IMR-90 (cell line): Measurements from ENCODE around the gene HADHA. TPM values are rescaled to one million over a fixed set of nuclear protein-coding genes. Genes with fewer than 3 reads are reported as not detected.

Experiments
- ATAC-seq: fragments of 200-7000 bp; cut with Tn5 transposase; 2 replicates; pipeline ENCODE4 v1.9.1; 2020; ENCODE audit warnings: low read depth, mild to moderate bottlenecking, moderate library complexity
- BruUV-seq: library from RNA; stranded (reverse); fragments of 400-500 nt; replicated peaks from 2 replicates; lab custom pipeline; 2021; lab: Mats Ljungman, UMichigan
- CTCF ChIA-PET: fragments of 300-600 bp; formaldehyde crosslinking; extraction: SDS; loops from one replicate; lab custom pipeline; 2021; ENCODE audit warnings: antibody characterized with exemption; lab: Yijun Ruan, JAX
- POLR2A ChIA-PET: fragments of 300-600 bp; sonication (Branson Sonifier 250); formaldehyde crosslinking; loops from one replicate; lab custom pipeline; 2022; ENCODE audit warnings: antibody characterized with exemption; ENCODE audit not compliant: unreplicated experiment; lab: Charles Lee
- DNase-seq: peaks from one replicate; pipeline ENCODE4 v3.0.0; 2013
- H2AFZ ChIP-seq: replicated peaks from 2 replicates; pipeline ENCODE3; 2013; ENCODE audit warnings: low read length, mild to moderate bottlenecking; ENCODE audit not compliant: poor library complexity
- H2AK5ac ChIP-seq: 2 replicates; pipeline ENCODE4 v1.6.1; 2013; ENCODE audit warnings: low read depth, low read length, inconsistent platforms
- H2AK9ac ChIP-seq: replicated peaks from 2 replicates; pipeline ENCODE3; 2013; ENCODE audit warnings: mild to moderate bottlenecking, low read depth, low read length, moderate library complexity; ENCODE audit not compliant: poor library complexity
- H2BK120ac ChIP-seq: 2 replicates; pipeline ENCODE4 v1.6.1; 2013; ENCODE audit warnings: low read depth, low read length, inconsistent platforms
- H2BK15ac ChIP-seq: 3 replicates; pipeline ENCODE4 v1.6.1; 2013; ENCODE audit warnings: low read depth, low read length, inconsistent platforms
- H2BK20ac ChIP-seq: 2 replicates; pipeline ENCODE4 v1.6.1; 2013; ENCODE audit warnings: low read depth, mild to moderate bottlenecking, inconsistent platforms, low read length, moderate library complexity
- H2BK5ac ChIP-seq: 2 replicates; pipeline ENCODE4 v1.6.1; 2013; ENCODE audit warnings: mild to moderate bottlenecking, low read depth, low read length, inconsistent platforms; ENCODE audit not compliant: poor library complexity, severe bottlenecking
- H3K14ac ChIP-seq: replicated peaks from 2 replicates; pipeline ENCODE4 v1.6.1; 2013; ENCODE audit warnings: low read depth, low read length, inconsistent platforms
- H3K18ac ChIP-seq: 2 replicates; pipeline ENCODE4 v1.6.1; 2013; ENCODE audit warnings: low read depth, low read length, control low read depth
- H3K23ac ChIP-seq: 2 replicates; pipeline ENCODE4 v1.6.1; 2013; ENCODE audit warnings: low read depth, low read length, inconsistent platforms
- H3K27ac ChIP-seq: 2 replicates; pipeline ENCODE4 v1.5.1; 2013; ENCODE audit warnings: mild to moderate bottlenecking, control low read depth, low read length; ENCODE audit not compliant: insufficient read depth
- H3K27me3 ChIP-seq: 2 replicates; pipeline ENCODE4 v1.6.1; 2013; ENCODE audit warnings: low read length; ENCODE audit not compliant: control insufficient read depth, insufficient read depth
- H3K36me3 ChIP-seq: 2 replicates; pipeline ENCODE4 v1.6.1; 2013; ENCODE audit warnings: low read length, mixed read lengths; ENCODE audit not compliant: control insufficient read depth, insufficient read depth
- H3K4ac ChIP-seq: 2 replicates; pipeline ENCODE4 v1.6.1; 2013; ENCODE audit warnings: low read depth, low read length, inconsistent platforms
- H3K4me1 ChIP-seq: 2 replicates; pipeline ENCODE4 v1.6.1; 2013; ENCODE audit warnings: low read length, mixed read lengths; ENCODE audit not compliant: control insufficient read depth, insufficient read depth
- H3K4me2 ChIP-seq: 2 replicates; pipeline ENCODE4 v1.6.1; 2013; ENCODE audit warnings: low read depth, mild to moderate bottlenecking, control low read depth, low read length, moderate library complexity
- H3K4me3 ChIP-seq: 2 replicates; pipeline ENCODE4 v1.5.1; 2013; ENCODE audit warnings: low read depth, mild to moderate bottlenecking, control low read depth, low read length, moderate library complexity; ENCODE audit not compliant: insufficient read depth
- H3K56ac ChIP-seq: 2 replicates; pipeline ENCODE4 v1.6.1; 2013; ENCODE audit warnings: low read length, inconsistent platforms; ENCODE audit not compliant: insufficient read depth; ENCODE audit errors: extremely low read depth
- H3K79me1 ChIP-seq, 2 experiments: 2 replicates each; pipeline ENCODE4 v1.6.1; 2013; ENCODE audit warnings: low read length in 2 of 2, inconsistent platforms in 1 of 2, low read depth in 1 of 2
- H3K9ac ChIP-seq: 2 replicates; pipeline ENCODE4 v1.6.1; 2013; ENCODE audit warnings: low read depth, low read length, control low read depth
- H3K9me1 ChIP-seq: 2 replicates; pipeline ENCODE4 v1.6.1; 2013; ENCODE audit warnings: low read length, inconsistent platforms; ENCODE audit not compliant: insufficient read depth
- H3K9me3 ChIP-seq: 2 replicates; pipeline ENCODE4 v1.6.1; 2013; ENCODE audit warnings: low read length; ENCODE audit not compliant: control insufficient read depth, insufficient read depth
- H4K20me1 ChIP-seq: 2 replicates; pipeline ENCODE4 v1.6.1; 2013; ENCODE audit warnings: low read length, inconsistent platforms; ENCODE audit not compliant: insufficient read depth
- H4K5ac ChIP-seq: 2 replicates; pipeline ENCODE4 v1.6.1; 2013; ENCODE audit warnings: mild to moderate bottlenecking, low read depth, low read length, control low read depth
- H4K8ac ChIP-seq, 2 experiments: 2 replicates each; pipeline ENCODE4 v1.6.1; 2013; ENCODE audit warnings: low read depth in 2 of 2, low read length in 2 of 2, control low read depth in 1 of 2, inconsistent platforms in 1 of 2
- H4K91ac ChIP-seq: 2 replicates; pipeline ENCODE4 v1.6.1; 2013; ENCODE audit warnings: low read depth, low read length, inconsistent platforms; ENCODE audit not compliant: insufficient read depth
- BHLHE40 ChIP-seq: fragments of 150-350 bp; IDR thresholded peaks from 2 replicates; pipeline ENCODE4 v1.6.1; 2016; ENCODE audit warnings: mild to moderate bottlenecking, low read depth, low read length
- CHD1 ChIP-seq: IDR thresholded peaks from 2 replicates; pipeline ENCODE4 v1.6.1; 2012; ENCODE audit warnings: low read depth, low read length, improper control_type of control experiment
- MXI1 ChIP-seq: IDR thresholded peaks from 2 replicates; pipeline ENCODE4 v1.6.1; 2012; ENCODE audit warnings: low read depth, mild to moderate bottlenecking, low read length, moderate library complexity, borderline replicate concordance
- NFE2L2 ChIP-seq: fragments of 150-350 bp; IDR thresholded peaks from 2 replicates; pipeline ENCODE4 v1.6.1; 2016; ENCODE audit warnings: low read depth, mild to moderate bottlenecking, low read length
- POLR2A ChIP-seq: IDR thresholded peaks from 2 replicates; pipeline ENCODE4 v1.6.1; 2012; ENCODE audit warnings: mild to moderate bottlenecking, low read depth, low read length
- RAD21 ChIP-seq: IDR thresholded peaks from 2 replicates; pipeline ENCODE4 v1.6.1; 2012; ENCODE audit warnings: low read length, improper control_type of control experiment
- RCOR1 ChIP-seq: IDR thresholded peaks from 2 replicates; pipeline ENCODE4 v1.6.1; 2012; ENCODE audit warnings: mild to moderate bottlenecking, low read length, improper control_type of control experiment; ENCODE audit not compliant: insufficient replicate concordance
- SMC3 ChIP-seq: fragments of 150-350 bp; IDR thresholded peaks from 2 replicates; pipeline ENCODE4 v1.6.1; 2016; ENCODE audit warnings: low read depth, mild to moderate bottlenecking, antibody characterized with exemption, low read length, moderate library complexity
- WGBS, 2 experiments: methylation state at CpG; one replicate each; pipeline versions ENCODE4 v1.1.5 to v1.1.7; 2013; ENCODE audit warnings: missing lambda C conversion rate in 2 of 2; ENCODE audit not compliant: insufficient read length in 1 of 2; ENCODE audit errors: extremely low coverage in 2 of 2; 5-methylcytosine and 5-hydroxymethylcytosine counted together
- dilution Hi-C: fragments of 300-500 bp; cut with HindIII; formaldehyde crosslinking; loops from one replicate; pipeline ENCODE4 v1.14.3; 2018; ENCODE audit warnings: low sequenced_read_pairs; ENCODE audit not compliant: unreplicated experiment
- in situ Hi-C: fragments of 300-500 bp; cut with MboI; formaldehyde crosslinking; loops from 3 replicates; pipeline ENCODE4 v1.14.3; 2019; ENCODE audit warnings: low sequenced_read_pairs, inconsistent platforms, mixed read lengths
- intact Hi-C: fragments of 100-400 bp; cut with micrococcal nuclease; formaldehyde crosslinking; loops from 2 replicates; pipeline ENCODE4 v1.10.0; 2022
- polyA plus RNA-seq, 3 experiments: library from polyadenylated mRNA; depleted of rRNA; stranded (reverse); fragments of >200 nt; gene quantifications; 2 replicates each; pipeline ENCODE4 v1.2.3, GENCODE V29; 2012; ENCODE audit warnings: low replicate concordance in 1 of 3
- total RNA-seq: library from RNA; depleted of rRNA; stranded (reverse); fragments of >200 nt; gene quantifications from 2 replicates; pipeline ENCODE4 v1.2.3, GENCODE V29; 2012

Gene HADHA
- total and polyA plus RNA-seq, 2 of the 4 experiments (the other 2 are of a cell fraction), result 52.7 to 111 TPM

- Histone ChIP-seq H3K27ac (no peak overlapping the region), H2AK5ac (no peak overlapping the region), H2BK20ac (no peak overlapping the region), H4K20me1 (no peaks in the 10 kb centered on the region), H2BK120ac (no peak overlapping the region), H3K79me1 (0 out of 4 replicates have a peak, but pooled peaks cover 0 to 3% of the 10 kb centered on the region in 2 experiments), H3K4me3 (no peak overlapping the region), H2AFZ (no peak overlapping the region), H4K5ac (no peak overlapping the region), H3K4ac (no peak overlapping the region), H4K8ac (no peak overlapping the region), H3K4me1 (no peaks in the 10 kb centered on the region), H3K23ac (no peak overlapping the region), H3K9ac (no peak overlapping the region), H2BK5ac (no peak overlapping the region), H3K4me2 (no peak overlapping the region), H3K27me3 (no peaks in the 10 kb centered on the region), H2AK9ac (no peak overlapping the region), H2BK15ac (no peak overlapping the region), H3K36me3 (peaks cover 44% of the 10 kb centered on the region), H3K9me1 (0 out of 2 replicates have a peak, but pooled peaks cover 2% of the 10 kb centered on the region), H4K91ac (no peak overlapping the region), H3K56ac (no peak overlapping the region), H3K9me3 (peaks cover 3% of the 10 kb centered on the region; the same call in 1 of the 2 replicates), H3K18ac (no peak overlapping the region), H3K14ac (no peak overlapping the region)
- dilution Hi-C loops, result no loop called here
- POLR2A ChIA-PET, result no interaction called here
- no CpG with 5 or more reads among the region's 1 CpG for WGBS, 2 experiments
- in situ Hi-C loops, result no loop called here
- no TSS peak for BruUV-seq
- intact Hi-C loops, result no loop called here
- CTCF ChIA-PET, result interaction anchor here (1.4 kb wide), 1 partner anchor 116 kb away, joined by 4 read pairs; no protein-coding TSS in a partner anchor
- DNase-seq (no peak), ATAC-seq (no peak)
- no peak for TF ChIP-seq NFE2L2
- no peak for TF ChIP-seq CHD1
- no peak for TF ChIP-seq SMC3
- TF ChIP-seq RCOR1, result no peak
- TF ChIP-seq RAD21, result no peak
- TF ChIP-seq POLR2A, result no peak
- TF ChIP-seq BHLHE40, result no peak
- no peak for TF ChIP-seq MXI1
Measured at GRCh38 chr2:26214759-26215158, 29.7 kb downstream of the HADHA start.
